Body of pancreas (tissue), 4 donors: ENCODE data around the gene CCL3. TPM values are rescaled to one million over a fixed set of nuclear protein-coding genes. Genes with fewer than 3 reads are reported as not detected.
"Not testable (repeated sequence)": the region's sequence is repeated elsewhere in the genome, so short reads cannot be mapped to it uniquely, and the experiment has no call there.

Experiments used
- ATAC-seq: fragments of 150-250 bp; one replicate; pipeline ENCODE4 v1.9.1; 2016
- DNase-seq, 4 donors: peaks; one replicate each; pipeline ENCODE4 v3.0.0-alpha.2; 2019
- H3K27ac ChIP-seq, 4 donors: fragments of 200-600 bp; sonication (generic); 1 replicate in 3 of 4; 2 replicates in 1 of 4; pipeline versions ENCODE4 v1.5.1 to v1.6.1; 2016 to 2019; ENCODE audit warnings: mild to moderate bottlenecking in 1 of 4, mixed read lengths in 1 of 4, moderate library complexity in 1 of 4
- H3K27me3 ChIP-seq, 2 donors: fragments of 200-600 bp; sonication (generic); one replicate each; pipeline ENCODE4 v1.6.0; 2016; ENCODE audit warnings: mild to moderate bottlenecking in 1 of 2
- H3K36me3 ChIP-seq, 2 donors: fragments of 200-600 bp; sonication (generic); replicated peaks in 1 of 2; 2 replicates each; pipeline ENCODE4 v1.5.1; 2016; ENCODE audit warnings: low read depth in 2 of 2; ENCODE audit not compliant: insufficient read depth in 1 of 2
- H3K4me1 ChIP-seq: fragments of 200-600 bp; sonication (generic); one replicate; pipeline ENCODE4 v1.6.0; 2016
- H3K4me3 ChIP-seq, 2 donors: fragments of 200-600 bp; sonication (generic); 1 replicate in 1 of 2; 2 replicates in 1 of 2; pipeline ENCODE4 v1.5.1; 2016 to 2019
- H3K9me3 ChIP-seq, 3 donors: fragments of 200-600 bp; sonication (generic); 1 replicate in 2 of 3; 2 replicates in 1 of 3; pipeline ENCODE4 v1.5.1; 2016
- CTCF ChIP-seq, 7 experiments: fragments of 450-650 bp in 4 of 7; fragments of 200-600 bp in 3 of 7; sonication (generic) in 3 of 7; IDR thresholded peaks; one replicate each; pipeline ENCODE4 v1.5.1; 2016 to 2019; ENCODE audit warnings: antibody characterized with exemption in 7 of 7
- POLR2A ChIP-seq, 3 donors: fragments of 450-650 bp; IDR thresholded peaks; one replicate each; pipeline ENCODE4 v1.6.1; 2016; ENCODE audit warnings: antibody characterized with exemption in 3 of 3, mild to moderate bottlenecking in 2 of 3
- WGBS, 2 donors: methylation state at CpG; one replicate each; pipeline ENCODE4 v1.1.5; 2017; 5-methylcytosine and 5-hydroxymethylcytosine counted together
- intact Hi-C: fragments of 100-400 bp; cut with DNase I; formaldehyde crosslinking; loops from one replicate; pipeline ENCODE4 v1.15.1; 2023
- total RNA-seq, 2 donors: library from RNA; depleted of rRNA; stranded (reverse); fragments of >200 nt; gene quantifications; one replicate each; pipeline ENCODE4 v1.1.0, GENCODE V29; 2016

The CCL3 gene
- total RNA-seq, 2 donors from 2014 or later = not detected

GRCh38 chr17:36094746-36095145, 4.8 kb upstream of the CCL3 start:
- intact Hi-C loops = no loop called here
- DNase-seq = no peak
- no peaks in the 10 kb centered on the region for H3K9me3 ChIP-seq
- no peaks in the 10 kb centered on the region for H3K36me3 ChIP-seq
- 84 to 90% methylated on average over 6 to 7 of the region's 7 CpGs for WGBS, 2 donors
- ATAC-seq = no peak
- no peak overlapping the region for H3K27ac ChIP-seq
- no peak overlapping the region for H3K4me3 ChIP-seq
- no peak for TF ChIP-seq POLR2A (IDR thresholded peaks at IDR 0.05)
- TF ChIP-seq CTCF (IDR thresholded peaks at IDR 0.05) = no peak
- H3K4me1 ChIP-seq = no peaks in the 10 kb centered on the region
- H3K27me3 ChIP-seq = no peaks in the 10 kb centered on the region

- TF ChIP-seq CTCF (IDR thresholded peaks at IDR 0.05) (no peak), POLR2A (IDR thresholded peaks at IDR 0.05) (no peak)
- intact Hi-C loops = no loop called here
- WGBS, 2 donors = 72 to 92% methylated on average over 1 of the region's 1 CpG
Measured at GRCh38 chr17:36094232-36094631, 4.3 kb upstream of the CCL3 start.

GRCh38 chr17:36092715-36093114, 2.8 kb upstream of the CCL3 start:
- H3K27me3 ChIP-seq, H3K36me3 ChIP-seq, H3K9me3 ChIP-seq, H3K4me3 ChIP-seq, ATAC-seq, DNase-seq, intact Hi-C loops, H3K27ac ChIP-seq, H3K4me1 ChIP-seq: not testable (repeated sequence)
- WGBS, 2 donors = 65 to 66% methylated on average over 6 of the region's 6 CpGs

More at GRCh38 chr17:36094232-36094631, 4.3 kb upstream of the CCL3 start:
- ATAC-seq (no peak), DNase-seq (no peak)
- no peaks in the 10 kb centered on the region for H3K4me1 ChIP-seq
- no peaks in the 10 kb centered on the region for H3K27me3 ChIP-seq
- no peaks in the 10 kb centered on the region for H3K9me3 ChIP-seq
- H3K4me3 ChIP-seq = no peak overlapping the region
- no peaks in the 10 kb centered on the region for H3K36me3 ChIP-seq
- H3K27ac ChIP-seq = no peak overlapping the region

GRCh38 chr17:36092230-36092629, 2.3 kb upstream of the CCL3 start:
- no peak for ATAC-seq
- no peaks in the 10 kb centered on the region for H3K27me3 ChIP-seq
- H3K4me3 ChIP-seq = no peak overlapping the region
- DNase-seq = no peak
- intact Hi-C loops = no loop called here
- 47 to 52% methylated on average over 4 of the region's 4 CpGs for WGBS, 2 donors
- H3K4me1 ChIP-seq = no peaks in the 10 kb centered on the region
- H3K9me3 ChIP-seq = no peaks in the 10 kb centered on the region
- TF ChIP-seq POLR2A (IDR thresholded peaks at IDR 0.05) (no peak), CTCF (IDR thresholded peaks at IDR 0.05) (no peak)
- no peak overlapping the region for H3K27ac ChIP-seq
- no peaks in the 10 kb centered on the region for H3K36me3 ChIP-seq

- TF ChIP-seq POLR2A (IDR thresholded peaks at IDR 0.05) = no peak
- TF ChIP-seq CTCF (IDR thresholded peaks at IDR 0.05) = no peak
- WGBS, 2 donors = 41 to 48% methylated on average over 4 of the region's 4 CpGs
- no peak for DNase-seq
- no peak for ATAC-seq
- intact Hi-C loops = no loop called here
- Histone ChIP-seq H3K36me3 (no peaks in the 10 kb centered on the region), H3K9me3 (no peaks in the 10 kb centered on the region), H3K27me3 (no peaks in the 10 kb centered on the region), H3K4me1 (no peaks in the 10 kb centered on the region), H3K4me3 (no peak overlapping the region), H3K27ac (no peak overlapping the region)
Measured at GRCh38 chr17:36089339-36089865, 541 bp downstream of the CCL3 start.
